H9 (cell line): Measurements from ENCODE around the gene USH2A. TPM values are rescaled to one million over a fixed set of nuclear protein-coding genes. Genes with fewer than 3 reads are reported as not detected.

Experiments
- DNase-seq: peaks from one replicate; pipeline ENCODE4 v3.0.0-alpha.2; 2017
- H2AFZ ChIP-seq: one replicate; pipeline ENCODE4 v1.6.1; 2013; ENCODE audit warnings: mild to moderate bottlenecking, low read length, control low read depth, moderate library complexity
- H2AK5ac ChIP-seq: 2 replicates; pipeline ENCODE4 v1.6.1; 2013; ENCODE audit warnings: low read length, control low read depth, mixed read lengths; ENCODE audit not compliant: insufficient read length
- H2BK120ac ChIP-seq: one replicate; pipeline ENCODE4 v1.6.1; 2013; ENCODE audit warnings: low read depth, mild to moderate bottlenecking, low read length, control low read depth, inconsistent platforms; ENCODE audit not compliant: poor library complexity, severe bottlenecking
- H2BK12ac ChIP-seq: 2 replicates; pipeline ENCODE4 v1.6.1; 2013; ENCODE audit warnings: low read length, control low read depth, mixed read lengths, low read depth; ENCODE audit not compliant: insufficient read length
- H2BK15ac ChIP-seq: 2 replicates; pipeline ENCODE4 v1.6.1; 2013; ENCODE audit warnings: low read depth, low read length, control low read depth
- H2BK20ac ChIP-seq: one replicate; pipeline ENCODE4 v1.6.1; 2013; ENCODE audit warnings: low read depth, mild to moderate bottlenecking, low read length, control low read depth, inconsistent platforms; ENCODE audit not compliant: poor library complexity, severe bottlenecking
- H2BK5ac ChIP-seq: 2 replicates; pipeline ENCODE4 v1.6.1; 2013; ENCODE audit warnings: low read length, control low read depth, mixed read lengths; ENCODE audit not compliant: insufficient read length
- H3K14ac ChIP-seq: 2 replicates; pipeline ENCODE4 v1.6.1; 2013; ENCODE audit warnings: low read length, control low read depth; ENCODE audit not compliant: insufficient read depth
- H3K18ac ChIP-seq: 2 replicates; pipeline ENCODE4 v1.6.1; 2013; ENCODE audit warnings: low read depth, mild to moderate bottlenecking, mixed read lengths, low read length, control low read depth; ENCODE audit not compliant: insufficient read length
- H3K23ac ChIP-seq: 2 replicates; pipeline ENCODE4 v1.6.1; 2013; ENCODE audit warnings: low read length, control low read depth, mixed read lengths, low read depth; ENCODE audit not compliant: insufficient read length
- H3K23me2 ChIP-seq: 2 replicates; pipeline ENCODE4 v1.6.1; 2013; ENCODE audit warnings: low read depth, mild to moderate bottlenecking, mixed read lengths, low read length, control low read depth; ENCODE audit not compliant: insufficient read length, poor library complexity, severe bottlenecking
- H3K27ac ChIP-seq: 2 replicates; pipeline ENCODE4 v1.5.1; 2013; ENCODE audit warnings: low read length, control low read depth, mixed read lengths, low read depth; ENCODE audit not compliant: insufficient read length
- H3K27me3 ChIP-seq: 2 replicates; pipeline ENCODE4 v1.6.1; 2013; ENCODE audit warnings: low read length, control low read depth, inconsistent platforms; ENCODE audit not compliant: insufficient read depth
- H3K4ac ChIP-seq: 2 replicates; pipeline ENCODE4 v1.6.1; 2013; ENCODE audit warnings: low read depth, mild to moderate bottlenecking, control low read depth, inconsistent platforms, low read length, moderate library complexity
- H3K4me1 ChIP-seq: 2 replicates; pipeline ENCODE4 v1.6.1; 2013; ENCODE audit warnings: low read length, control low read depth, inconsistent platforms; ENCODE audit not compliant: insufficient read depth
- H3K4me2 ChIP-seq: 2 replicates; pipeline ENCODE4 v1.6.1; 2013; ENCODE audit warnings: low read length, control low read depth, mixed read lengths; ENCODE audit not compliant: insufficient read length, insufficient read depth
- H3K56ac ChIP-seq: 2 replicates; pipeline ENCODE4 v1.6.1; 2013; ENCODE audit warnings: low read depth, mild to moderate bottlenecking, mixed read lengths, low read length, control low read depth; ENCODE audit not compliant: insufficient read length
- H3K79me1 ChIP-seq: 2 replicates; pipeline ENCODE4 v1.6.1; 2013; ENCODE audit warnings: low read depth, mild to moderate bottlenecking, moderate library complexity, low read length, control low read depth, inconsistent platforms; ENCODE audit not compliant: insufficient read depth, poor library complexity, severe bottlenecking
- H3K79me2 ChIP-seq: 2 replicates; pipeline ENCODE4 v1.6.1; 2013; ENCODE audit warnings: low read length, control low read depth, inconsistent platforms; ENCODE audit not compliant: insufficient read depth
- H3K9ac ChIP-seq: 2 replicates; pipeline ENCODE4 v1.6.1; 2013; ENCODE audit warnings: low read length, control low read depth, mixed read lengths; ENCODE audit not compliant: insufficient read length; ENCODE audit errors: extremely low read depth
- H3K9me3 ChIP-seq: one replicate; pipeline ENCODE4 v1.6.1; 2013; ENCODE audit warnings: low read depth, low read length, inconsistent platforms; ENCODE audit not compliant: control insufficient read depth
- H3T11ph ChIP-seq: one replicate; pipeline ENCODE4 v1.6.1; 2013; ENCODE audit warnings: mild to moderate bottlenecking, low read length, control low read depth, inconsistent platforms
- H4K20me1 ChIP-seq: one replicate; pipeline ENCODE4 v1.6.1; 2013; ENCODE audit not compliant: control insufficient read depth, insufficient read length, insufficient read depth
- H4K5ac ChIP-seq: 2 replicates; pipeline ENCODE4 v1.6.1; 2013; ENCODE audit warnings: low read depth, mild to moderate bottlenecking, mixed read lengths, low read length, control low read depth; ENCODE audit not compliant: insufficient read length
- H4K8ac ChIP-seq: replicated peaks from 2 replicates; pipeline ENCODE4 v1.6.1; 2013; ENCODE audit warnings: low read length, control low read depth, mixed read lengths, low read depth; ENCODE audit not compliant: insufficient read length
- H4K91ac ChIP-seq: 2 replicates; pipeline ENCODE4 v1.6.1; 2013; ENCODE audit warnings: low read depth, mild to moderate bottlenecking, moderate library complexity, mixed read lengths, low read length, control low read depth; ENCODE audit not compliant: insufficient read length
- H3K27ac Mint-ChIP-seq, 3 experiments: 2 replicates in 2 of 3; 3 replicates in 1 of 3; pipeline ENCODE4 v1.8.0; 2020 to 2021; ENCODE audit warnings: mixed read lengths in 3 of 3, mild to moderate bottlenecking in 1 of 3, moderate library complexity in 1 of 3
- H3K27me3 Mint-ChIP-seq: 2 replicates; pipeline ENCODE4 v1.8.0; 2021; ENCODE audit warnings: low read depth, mild to moderate bottlenecking, moderate library complexity, mixed read lengths
- H3K36me3 Mint-ChIP-seq, 3 experiments: 2 replicates in 2 of 3; 3 replicates in 1 of 3; pipeline ENCODE4 v1.8.0; 2020 to 2021; ENCODE audit warnings: low read depth in 3 of 3, mixed read lengths in 3 of 3; ENCODE audit not compliant: insufficient read depth in 1 of 3
- H3K4me1 Mint-ChIP-seq, 2 experiments: 2 replicates each; pipeline ENCODE4 v1.8.0; 2020; ENCODE audit warnings: mixed read lengths in 2 of 2
- H3K4me3 Mint-ChIP-seq, 2 experiments: 2 replicates in 1 of 2; 3 replicates in 1 of 2; pipeline ENCODE4 v1.8.0; 2020 to 2021; ENCODE audit warnings: mild to moderate bottlenecking in 2 of 2, mixed read lengths in 2 of 2, moderate library complexity in 1 of 2
- H3K9me3 Mint-ChIP-seq, 2 experiments: 2 replicates in 1 of 2; 3 replicates in 1 of 2; pipeline ENCODE4 v1.8.0; 2020; ENCODE audit warnings: mild to moderate bottlenecking in 2 of 2, mixed read lengths in 2 of 2, moderate library complexity in 1 of 2
- CTCF ChIP-seq: fragments of 200-600 bp; sonication (generic); conservative IDR thresholded peaks from 3 replicates; pipeline ENCODE4 v1.8.0; 2021; ENCODE audit warnings: antibody characterized with exemption, mild to moderate bottlenecking
- WGBS: extraction: QIAGEN DNeasy Blood & Tissue Kit; methylation state at CpG from one replicate; pipeline ENCODE4 v1.1.7; 2013; ENCODE audit warnings: missing lambda C conversion rate, low lambda C conversion rate, mixed read lengths; ENCODE audit not compliant: insufficient read length; ENCODE audit errors: extremely low coverage; 5-methylcytosine and 5-hydroxymethylcytosine counted together
- total RNA-seq: library from RNA; stranded (reverse); gene quantifications from 2 replicates; pipeline ENCODE4 v1.2.1, GENCODE V29; 2021

Gene USH2A
- total RNA-seq, 1 experiment from 2014 or later = 0.11 TPM

DNA sequence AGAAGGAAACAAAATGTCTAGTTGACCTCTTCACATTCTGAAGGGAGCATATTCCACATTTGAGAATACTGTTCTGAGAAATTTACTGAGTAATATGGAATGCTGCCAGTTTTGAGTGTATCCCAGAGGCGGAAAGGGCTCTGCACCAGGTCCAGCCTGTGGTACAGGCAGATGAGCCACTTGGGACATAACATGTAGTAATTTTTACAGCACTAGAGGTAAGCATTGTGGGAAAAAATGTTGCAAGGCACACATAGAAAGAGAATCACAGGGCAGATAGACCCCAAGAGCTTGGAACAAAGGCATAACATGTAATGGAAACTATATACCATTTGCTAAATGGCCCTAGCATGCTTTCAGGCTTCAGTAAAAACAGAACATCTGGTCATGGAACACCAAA lies 228.5 kb downstream of the USH2A start:
- H3K18ac ChIP-seq = no peak overlapping the region
- no peak overlapping the region for H2BK15ac ChIP-seq
- Mint-ChIP-seq H3K4me3 (no peak overlapping the region), H3K9me3 (no peaks in the 10 kb centered on the region), H3K27me3 (no peaks in the 10 kb centered on the region; the same call in 1 of the 2 replicates), H3K27ac (no peak overlapping the region), H3K36me3 (no peaks in the 10 kb centered on the region), H3K4me1 (peaks cover 0 to 5% of the 10 kb centered on the region in 2 experiments; a peak in 2 of 4 replicates)
- H2AFZ ChIP-seq = no peak overlapping the region
- H3K4me2 ChIP-seq = no peak overlapping the region
- H3K9me3 ChIP-seq = no peaks in the 10 kb centered on the region
- H2BK20ac ChIP-seq = no peak overlapping the region
- no peak overlapping the region for H3K9ac ChIP-seq
- H3K4ac ChIP-seq = no peak overlapping the region
- H3K79me1 ChIP-seq = no peaks in the 10 kb centered on the region
- H3K14ac ChIP-seq = no peak overlapping the region
- H4K8ac ChIP-seq = no peak overlapping the region
- no peak overlapping the region for H4K5ac ChIP-seq
- no peaks in the 10 kb centered on the region for H4K20me1 ChIP-seq
- H2BK12ac ChIP-seq = no peak overlapping the region
- no peak overlapping the region for H3T11ph ChIP-seq
- no peak overlapping the region for H2AK5ac ChIP-seq
- no peak for TF ChIP-seq CTCF
- no peaks in the 10 kb centered on the region for H3K79me2 ChIP-seq
- no CpG with 5 or more reads among the region's 1 CpG for WGBS
- H4K91ac ChIP-seq = no peak overlapping the region
- no peaks in the 10 kb centered on the region for H3K4me1 ChIP-seq
- H2BK5ac ChIP-seq = no peak overlapping the region
- DNase-seq = no peak
- no peak overlapping the region for H3K56ac ChIP-seq
- H3K23ac ChIP-seq = no peak overlapping the region
- H3K27ac ChIP-seq = no peak overlapping the region
- H2BK120ac ChIP-seq = no peak overlapping the region
- no peaks in the 10 kb centered on the region for H3K27me3 ChIP-seq
- no peaks in the 10 kb centered on the region for H3K23me2 ChIP-seq
